Esophagus squamous epithelium (tissue), 5 donors: ENCODE data around the gene CEP55. TPM values are rescaled to one million over a fixed set of nuclear protein-coding genes. Genes with fewer than 3 reads are reported as not detected.

Experiments
- DNase-seq: peaks from one replicate; lab custom pipeline; 2025; lab: John Stamatoyannopoulos, UW
- H3K27ac ChIP-seq, 4 donors: fragments of 200-600 bp; sonication (generic); one replicate each; pipeline ENCODE4 v1.5.1; 2016 to 2019; ENCODE audit warnings: mild to moderate bottlenecking in 1 of 4
- H3K27me3 ChIP-seq, 4 donors: fragments of 200-600 bp; sonication (generic); 1 replicate in 3 of 4; 2 replicates in 1 of 4; pipeline versions ENCODE4 v1.5.1 to v1.6.0; 2017 to 2021; ENCODE audit warnings: antibody characterized with exemption in 1 of 4
- H3K36me3 ChIP-seq, 3 donors: fragments of 200-600 bp; sonication (generic); one replicate each; pipeline ENCODE4 v1.5.1; 2016 to 2019
- H3K4me1 ChIP-seq, 3 donors: fragments of 200-600 bp; sonication (generic); one replicate each; pipeline ENCODE4 v1.5.1; 2017 to 2019
- H3K4me3 ChIP-seq, 4 donors: fragments of 200-600 bp; sonication (generic); 1 replicate in 3 of 4; 2 replicates in 1 of 4; pipeline ENCODE4 v1.5.1; 2016 to 2019; ENCODE audit warnings: mild to moderate bottlenecking in 2 of 4, moderate library complexity in 1 of 4
- H3K9me3 ChIP-seq, 3 donors: fragments of 200-600 bp; sonication (generic); one replicate each; pipeline ENCODE4 v1.5.1; 2016 to 2019
- POLR2A ChIP-seq, 4 donors: fragments of 450-650 bp; IDR thresholded peaks; one replicate each; pipeline ENCODE4 v1.6.1; 2017; ENCODE audit warnings: antibody characterized with exemption in 4 of 4, mild to moderate bottlenecking in 4 of 4, moderate library complexity in 3 of 4
- WGBS, 2 donors: methylation state at CpG; one replicate each; pipeline ENCODE4 v1.1.5; 2018; 5-methylcytosine and 5-hydroxymethylcytosine counted together
- intact Hi-C: fragments of 100-400 bp; cut with DNase I; formaldehyde crosslinking; loops from one replicate; pipeline ENCODE4 v1.15.0; 2022
- total RNA-seq, 4 donors: library from RNA; depleted of rRNA; stranded (reverse); fragments of >200 nt; gene quantifications; one replicate each; pipeline ENCODE4 v1.1.0, GENCODE V29; 2016
- TF ChIP-seq, protein P1 (sequence below), 6 experiments: fragments of 450-650 bp in 4 of 6; fragments of 200-600 bp in 2 of 6; sonication (generic) in 2 of 6; IDR thresholded peaks; one replicate each; pipeline ENCODE4 v1.5.1; 2016 to 2019; ENCODE audit warnings: antibody characterized with exemption in 6 of 6, mild to moderate bottlenecking in 4 of 6, moderate library complexity in 4 of 6
- donor health status: DM: yes; HTN: yes; CAD: no.

The CEP55 gene
- total RNA-seq, 4 donors from 2014 or later: 6.7 to 23.7 (median 14.4) TPM

GRCh38 chr10:93454146-93454545 lies 42.3 kb upstream of the CEP55 start:
- no peak for TF ChIP-seq POLR2A (IDR thresholded peaks at IDR 0.05)
- Histone ChIP-seq H3K36me3 (peaks cover 0 to 90% (median 20%) of the 10 kb centered on the region in 3 donors), H3K9me3 (no peaks in the 10 kb centered on the region), H3K4me3 (no peak overlapping the region), H3K27ac (no peak overlapping the region), H3K27me3 (no peaks in the 10 kb centered on the region), H3K4me1 (peaks cover 13 to 19% (median 14%) of the 10 kb centered on the region in 3 donors)
- DNase-seq: no peak
- 74 to 89% methylated on average over 2 of the region's 2 CpGs for WGBS, 2 donors
- intact Hi-C loops: no loop called here

- H3K4me3 ChIP-seq: no peak overlapping the region
- TF ChIP-seq POLR2A (IDR thresholded peaks at IDR 0.05): no peak
- TF ChIP-seq, protein P1, sequence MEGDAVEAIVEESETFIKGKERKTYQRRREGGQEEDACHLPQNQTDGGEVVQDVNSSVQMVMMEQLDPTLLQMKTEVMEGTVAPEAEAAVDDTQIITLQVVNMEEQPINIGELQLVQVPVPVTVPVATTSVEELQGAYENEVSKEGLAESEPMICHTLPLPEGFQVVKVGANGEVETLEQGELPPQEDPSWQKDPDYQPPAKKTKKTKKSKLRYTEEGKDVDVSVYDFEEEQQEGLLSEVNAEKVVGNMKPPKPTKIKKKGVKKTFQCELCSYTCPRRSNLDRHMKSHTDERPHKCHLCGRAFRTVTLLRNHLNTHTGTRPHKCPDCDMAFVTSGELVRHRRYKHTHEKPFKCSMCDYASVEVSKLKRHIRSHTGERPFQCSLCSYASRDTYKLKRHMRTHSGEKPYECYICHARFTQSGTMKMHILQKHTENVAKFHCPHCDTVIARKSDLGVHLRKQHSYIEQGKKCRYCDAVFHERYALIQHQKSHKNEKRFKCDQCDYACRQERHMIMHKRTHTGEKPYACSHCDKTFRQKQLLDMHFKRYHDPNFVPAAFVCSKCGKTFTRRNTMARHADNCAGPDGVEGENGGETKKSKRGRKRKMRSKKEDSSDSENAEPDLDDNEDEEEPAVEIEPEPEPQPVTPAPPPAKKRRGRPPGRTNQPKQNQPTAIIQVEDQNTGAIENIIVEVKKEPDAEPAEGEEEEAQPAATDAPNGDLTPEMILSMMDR (IDR thresholded peaks at IDR 0.05): no peak
- H3K4me1 ChIP-seq: peaks cover 16 to 25% (median 20%) of the 10 kb centered on the region in 3 donors
- DNase-seq: no peak
- intact Hi-C loops: no loop called here
- no peaks in the 10 kb centered on the region for H3K9me3 ChIP-seq
- H3K36me3 ChIP-seq: peaks cover 0 to 87% (median 20%) of the 10 kb centered on the region in 3 donors
- H3K27me3 ChIP-seq: no peaks in the 10 kb centered on the region
- H3K27ac ChIP-seq: no peak overlapping the region
- WGBS, 2 donors: 95 to 100% methylated on average over 5 to 7 of the region's 7 CpGs
Measured at GRCh38 chr10:93454736-93455135, 41.7 kb upstream of the CEP55 start.

GRCh38 chr10:93456480-93456879 lies 39.9 kb upstream of the CEP55 start:
- peak overlapping the region in 2 of 4 donors; percentile 45 to 90 for H3K27ac ChIP-seq
- peaks cover 25 to 38% (median 28%) of the 10 kb centered on the region in 3 donors for H3K4me1 ChIP-seq
- H3K36me3 ChIP-seq: peaks cover 0 to 78% (median 11%) of the 10 kb centered on the region in 3 donors
- no peaks in the 10 kb centered on the region for H3K27me3 ChIP-seq
- no peak for DNase-seq
- H3K4me3 ChIP-seq: no peak overlapping the region
- intact Hi-C loops: no loop called here
- TF ChIP-seq, protein P1 (IDR thresholded peaks at IDR 0.05): no peak
- TF ChIP-seq POLR2A (IDR thresholded peaks at IDR 0.05): no peak
- H3K9me3 ChIP-seq: no peaks in the 10 kb centered on the region
- WGBS, 2 donors: 79 to 88% methylated on average over 7 of the region's 7 CpGs

GRCh38 chr10:93457511-93457910 lies 38.9 kb upstream of the CEP55 start:
- Histone ChIP-seq H3K9me3 (no peaks in the 10 kb centered on the region), H3K27ac (peak overlapping the region in 2 of 4 donors; percentile 89 to 90), H3K36me3 (peaks cover 0 to 70% (median 7%) of the 10 kb centered on the region in 3 donors), H3K27me3 (no peaks in the 10 kb centered on the region), H3K4me3 (no peak overlapping the region), H3K4me1 (peaks cover 29 to 48% (median 38%) of the 10 kb centered on the region in 3 donors)
- TF ChIP-seq, protein P1 (IDR thresholded peaks at IDR 0.05): no peak
- TF ChIP-seq POLR2A (IDR thresholded peaks at IDR 0.05): no peak
- WGBS, 2 donors: 86 to 89% methylated on average over 8 of the region's 8 CpGs
- no peak for DNase-seq
- intact Hi-C loops: no loop called here

GRCh38 chr10:93458821-93459257 lies 37.6 kb upstream of the CEP55 start:
- intact Hi-C loops: no loop called here
- Histone ChIP-seq H3K27me3 (no peaks in the 10 kb centered on the region), H3K4me1 (peaks cover 39 to 61% (median 50%) of the 10 kb centered on the region in 3 donors), H3K4me3 (peak overlapping the region in 1 of 4 donors; percentile 39), H3K36me3 (peaks cover 0 to 57% (median 7%) of the 10 kb centered on the region in 3 donors), H3K9me3 (no peaks in the 10 kb centered on the region), H3K27ac (peak overlapping the region; percentile 69 to 95 (median 90))
- DNase-seq: no peak
- peak in 1 of 4 donors; percentile 10 for TF ChIP-seq POLR2A (IDR thresholded peaks at IDR 0.05)
- TF ChIP-seq, protein P1 (IDR thresholded peaks at IDR 0.05): no peak
- 1 to 44% methylated on average over 5 to 6 of the region's 6 CpGs for WGBS, 2 donors
